ENCODE measurements around the gene VTI1B.

DNA sequence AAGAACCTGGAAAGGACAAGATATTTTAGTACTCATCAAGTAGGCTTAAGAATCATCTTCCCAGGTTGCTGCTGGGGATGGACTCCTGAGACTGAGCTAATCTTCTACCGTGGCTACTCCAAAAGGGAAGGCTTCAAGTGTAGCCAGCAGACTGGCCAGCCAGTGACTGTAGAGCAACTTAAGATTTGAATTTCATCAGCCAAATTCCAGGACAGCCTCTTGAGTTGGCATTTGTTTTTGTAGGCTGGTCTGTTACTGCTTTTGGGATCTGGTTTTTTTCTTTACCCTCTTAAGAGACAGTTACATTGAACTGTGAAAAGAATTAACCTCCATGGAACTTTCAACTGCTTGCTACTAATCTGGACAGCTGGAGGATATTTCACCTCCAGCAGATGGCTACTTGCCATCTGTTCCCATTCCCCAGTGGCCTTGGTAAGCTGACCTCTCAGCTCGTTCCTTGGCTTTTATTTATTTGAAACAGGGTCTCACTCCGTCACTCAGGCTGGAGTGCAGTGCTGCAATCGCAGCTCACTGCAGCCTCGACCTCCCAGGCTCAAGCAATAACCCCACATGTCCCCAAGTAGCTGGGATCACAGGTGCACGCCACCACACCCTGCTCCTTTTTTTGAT, 20.7 kb downstream of the VTI1B start:
- TF ChIP-seq, protein P1, sequence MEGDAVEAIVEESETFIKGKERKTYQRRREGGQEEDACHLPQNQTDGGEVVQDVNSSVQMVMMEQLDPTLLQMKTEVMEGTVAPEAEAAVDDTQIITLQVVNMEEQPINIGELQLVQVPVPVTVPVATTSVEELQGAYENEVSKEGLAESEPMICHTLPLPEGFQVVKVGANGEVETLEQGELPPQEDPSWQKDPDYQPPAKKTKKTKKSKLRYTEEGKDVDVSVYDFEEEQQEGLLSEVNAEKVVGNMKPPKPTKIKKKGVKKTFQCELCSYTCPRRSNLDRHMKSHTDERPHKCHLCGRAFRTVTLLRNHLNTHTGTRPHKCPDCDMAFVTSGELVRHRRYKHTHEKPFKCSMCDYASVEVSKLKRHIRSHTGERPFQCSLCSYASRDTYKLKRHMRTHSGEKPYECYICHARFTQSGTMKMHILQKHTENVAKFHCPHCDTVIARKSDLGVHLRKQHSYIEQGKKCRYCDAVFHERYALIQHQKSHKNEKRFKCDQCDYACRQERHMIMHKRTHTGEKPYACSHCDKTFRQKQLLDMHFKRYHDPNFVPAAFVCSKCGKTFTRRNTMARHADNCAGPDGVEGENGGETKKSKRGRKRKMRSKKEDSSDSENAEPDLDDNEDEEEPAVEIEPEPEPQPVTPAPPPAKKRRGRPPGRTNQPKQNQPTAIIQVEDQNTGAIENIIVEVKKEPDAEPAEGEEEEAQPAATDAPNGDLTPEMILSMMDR (IDR thresholded peaks at IDR 0.05), result no peak
- TF ChIP-seq POLR2A (IDR thresholded peaks at IDR 0.05) (no peak), EP300 (IDR thresholded peaks at IDR 0.05) (no peak), POLR2AphosphoS5 (IDR thresholded peaks at IDR 0.05) (no peak)

Measured in stomach (tissue), 4 donors.